Esophagus mucosa (tissue), 1 donor: ENCODE data around the gene PRDX3. TPM values are rescaled to one million over a fixed set of nuclear protein-coding genes. Genes with fewer than 3 reads are reported as not detected.
A peak's percentile ranks its signal among the peaks of the same experiment; 100 is the strongest.
"Not testable (repeated sequence)": the region's sequence is repeated elsewhere in the genome, so short reads cannot be mapped to it uniquely, and the experiment has no call there.

ENCODE experiments used
- ATAC-seq: fragments of 200-7000 bp; cut with Tn5 transposase; one replicate; pipeline ENCODE4 v1.9.1; 2020
- total RNA-seq: library from RNA; stranded (reverse); gene quantifications from one replicate; pipeline ENCODE4 v1.2.4, GENCODE V29; 2023
- donor health status: DM: yes; HTN: yes; CAD: no.

The PRDX3 gene
- total RNA-seq, 1 donor from 2014 or later, result 72.1 TPM

GRCh38 chr10:119162452-119163092 lies 16.0 kb downstream of the PRDX3 start:
- no peak for ATAC-seq

GRCh38 chr10:119161680-119162451 lies 16.7 kb downstream of the PRDX3 start:
- no peak for ATAC-seq

GRCh38 chr10:119159332-119159731 lies 19.3 kb downstream of the PRDX3 start:
- ATAC-seq, result no peak

- ATAC-seq, result no peak
These were observed 25.0 kb downstream of the PRDX3 start for GRCh38 chr10:119153661-119154060.

GRCh38 chr10:119153041-119153440 lies 25.6 kb downstream of the PRDX3 start:
- no peak for ATAC-seq

- ATAC-seq, result not testable (repeated sequence)
These were observed 27.0 kb downstream of the PRDX3 start for GRCh38 chr10:119151601-119152000.

GRCh38 chr10:119149729-119150128 lies 28.9 kb downstream of the PRDX3 start:
- no peak for ATAC-seq

- no peak for ATAC-seq
These were observed 29.5 kb downstream of the PRDX3 start for GRCh38 chr10:119149157-119149556.

- no peak for ATAC-seq
These were observed 35.0 kb downstream of the PRDX3 start for GRCh38 chr10:119143657-119144056.

- peak; percentile 7 for ATAC-seq
These were observed 37.9 kb downstream of the PRDX3 start for GRCh38 chr10:119140603-119141245.

GRCh38 chr10:119139464-119140067 lies 39.0 kb downstream of the PRDX3 start:
- ATAC-seq, result peak; percentile 82

GRCh38 chr10:119138346-119139306 lies 40.0 kb downstream of the PRDX3 start:
- ATAC-seq, result no peak

GRCh38 chr10:119137878-119138277 lies 40.7 kb downstream of the PRDX3 start:
- not testable (repeated sequence) for ATAC-seq

- no peak for ATAC-seq
These were observed 42.5 kb downstream of the PRDX3 start for GRCh38 chr10:119136084-119136483.

- no peak for ATAC-seq
These were observed 43.1 kb downstream of the PRDX3 start for GRCh38 chr10:119135513-119135881.

GRCh38 chr10:119133949-119134348 lies 44.7 kb downstream of the PRDX3 start:
- no peak for ATAC-seq

- no peak for ATAC-seq
These were observed 45.9 kb downstream of the PRDX3 start for GRCh38 chr10:119132521-119133345.

GRCh38 chr10:119131512-119132240 lies 46.9 kb downstream of the PRDX3 start:
- ATAC-seq, result peak; percentile 39

- no peak for ATAC-seq
These were observed 48.9 kb downstream of the PRDX3 start for GRCh38 chr10:119129721-119130120.

- no peak for ATAC-seq
These were observed 52.7 kb downstream of the PRDX3 start for GRCh38 chr10:119125942-119126341.
